Activated CD4-positive, alpha-beta T cell treated with anti-CD3 and anti-CD28 coated beads for 1 hour (primary cell): ENCODE results near the gene ESR2.
"Not testable (repeated sequence)": the region's sequence is repeated elsewhere in the genome, so short reads cannot be mapped to it uniquely, and the experiment has no call there.

Experiments
- DNase-seq: peaks from one replicate; pipeline ENCODE4 v3.0.0-alpha.2; 2020

ESR2 gene

GRCh38 chr14:64123241-64123822, 170.8 kb downstream of the ESR2 start:
- DNase-seq = no peak

GRCh38 chr14:64119980-64120379, 174.2 kb downstream of the ESR2 start:
- DNase-seq = no peak

DNA sequence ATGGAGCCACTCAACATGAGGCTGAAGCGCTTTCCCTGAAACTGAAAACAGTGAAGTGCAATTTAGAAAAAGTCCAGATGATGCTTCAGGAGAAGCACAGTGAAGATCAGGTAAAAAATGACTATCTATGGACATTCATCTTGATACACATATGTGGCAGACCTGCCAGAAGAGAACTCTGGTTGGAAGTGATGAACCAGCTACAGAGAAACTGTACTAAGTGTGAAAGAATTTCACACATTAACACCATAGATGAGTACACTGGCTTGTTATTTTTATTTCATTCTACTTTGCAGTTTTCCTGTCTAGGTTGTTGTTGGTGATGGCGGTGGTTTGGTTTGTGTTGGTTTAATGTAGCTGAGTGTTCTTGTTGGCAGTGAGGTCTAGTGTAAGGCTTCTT, 174.7 kb downstream of the ESR2 start:
- DNase-seq = no peak

DNA sequence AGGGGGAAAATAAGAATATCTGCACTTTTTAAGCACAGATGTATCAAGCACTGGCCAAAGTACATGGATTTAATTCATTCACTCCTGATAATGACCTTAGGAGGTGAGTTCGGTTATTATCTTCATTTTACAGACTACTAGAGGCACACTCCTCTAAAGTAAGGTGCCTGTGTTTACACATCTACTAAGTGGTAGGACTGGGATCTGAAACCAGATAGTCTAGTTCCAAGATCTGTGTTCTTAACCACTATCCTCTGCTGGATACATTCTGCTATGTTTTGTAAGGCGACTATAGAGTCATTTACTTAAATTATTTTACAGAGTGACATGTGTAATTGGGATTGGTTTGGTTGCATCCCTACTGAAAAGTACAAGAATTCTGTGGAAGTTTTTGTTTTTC, 175.3 kb downstream of the ESR2 start:
- no peak for DNase-seq

GRCh38 chr14:64118403-64118742, 175.8 kb downstream of the ESR2 start:
- DNase-seq = not testable (repeated sequence)

DNA sequence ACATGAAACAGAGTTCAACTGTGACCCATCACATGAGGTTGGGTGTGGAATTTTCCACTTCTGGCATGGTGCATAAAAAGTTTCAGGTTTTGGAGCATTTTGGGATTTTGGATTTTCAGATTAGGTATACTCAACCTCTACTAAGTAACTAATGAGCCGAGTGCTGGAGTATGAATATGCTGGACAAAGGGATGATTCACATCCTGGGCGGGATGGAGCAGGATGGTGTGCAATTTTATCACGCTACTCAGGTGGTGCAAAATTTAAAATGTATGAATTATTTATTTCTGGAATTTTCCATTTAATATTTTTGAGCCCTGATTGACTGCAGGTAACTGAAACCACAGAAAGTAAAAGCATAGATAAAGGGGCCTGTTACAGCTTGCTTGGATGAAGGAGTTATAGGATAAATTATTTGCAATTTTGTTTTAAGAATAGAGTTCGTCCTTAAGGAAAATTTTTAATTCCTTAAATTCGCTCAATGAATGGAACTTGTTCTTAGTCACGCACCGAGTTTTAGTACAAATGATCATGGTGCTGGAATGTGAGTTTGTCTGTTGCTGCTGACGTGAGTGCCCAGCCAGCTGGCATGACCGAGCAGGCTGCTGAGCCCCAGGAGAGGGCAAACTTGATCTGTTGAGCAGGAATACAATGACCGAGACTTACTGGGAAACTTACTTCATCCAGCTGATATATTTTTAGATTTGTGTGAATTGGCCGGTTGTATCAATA, 176.3 kb downstream of the ESR2 start:
- no peak for DNase-seq

- DNase-seq = no peak
These were observed 178.8 kb downstream of the ESR2 start for GRCh38 chr14:64115401-64115800.

- no peak for DNase-seq
These were observed 179.4 kb downstream of the ESR2 start for GRCh38 chr14:64114796-64115195.

DNA sequence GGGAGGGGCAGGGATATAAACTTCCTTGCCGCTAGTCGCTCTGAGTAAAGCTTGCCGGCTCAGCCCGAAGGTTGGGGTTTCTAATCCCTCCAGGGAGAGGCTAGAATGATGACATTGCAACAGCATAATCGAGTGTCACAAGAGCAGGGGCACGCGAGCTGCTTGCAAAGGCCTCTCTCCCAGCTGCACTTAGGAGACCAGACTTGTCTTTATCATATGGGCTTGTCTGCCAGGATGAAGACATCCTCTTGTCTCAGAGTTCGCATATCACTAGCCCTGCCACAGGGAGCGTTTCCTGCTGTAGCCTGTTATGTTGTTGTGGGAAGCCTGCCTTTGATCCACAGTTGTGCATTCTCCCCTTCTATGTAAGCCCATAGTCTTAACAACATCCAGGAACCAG, 180.0 kb downstream of the ESR2 start:
- DNase-seq = no peak

DNA sequence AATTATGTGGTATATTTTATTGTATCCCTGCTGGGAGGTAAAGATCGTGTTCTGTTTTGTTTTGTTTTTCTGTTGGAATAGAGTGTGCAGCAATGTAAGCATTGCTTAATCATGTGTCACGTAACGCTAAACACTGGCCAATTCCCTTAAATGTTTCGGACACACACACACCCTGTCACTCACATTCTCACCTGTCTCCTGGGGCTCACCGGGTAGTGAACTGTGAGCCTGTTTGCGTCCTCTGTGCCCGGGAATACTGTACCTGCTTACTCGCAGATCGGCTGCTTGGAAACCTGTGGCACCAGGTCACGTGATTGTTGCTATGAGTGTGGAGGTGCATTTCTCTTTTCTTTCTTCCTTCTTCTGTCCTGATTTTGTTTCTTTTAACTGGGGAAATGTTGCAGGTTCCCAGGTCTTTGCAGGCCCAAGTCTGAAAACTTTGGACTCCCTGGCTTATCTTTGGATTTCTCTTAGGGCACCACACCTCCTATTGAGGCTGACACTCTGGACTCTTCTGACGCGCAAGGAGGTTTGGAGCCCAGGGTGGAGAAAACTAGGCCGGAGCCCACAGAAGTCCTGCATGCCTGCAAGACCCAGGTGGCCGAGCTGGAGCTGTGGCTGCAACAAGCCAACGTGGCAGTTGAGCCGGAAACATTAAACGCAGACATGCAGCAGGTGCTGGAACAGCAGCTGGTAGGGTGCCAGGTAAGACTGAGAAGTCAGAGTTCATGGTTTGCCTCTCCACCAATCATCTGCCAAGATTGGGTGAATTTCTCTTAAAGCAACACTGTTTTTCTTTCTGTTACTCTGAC, 181.1 kb downstream of the ESR2 start:
- no peak for DNase-seq

GRCh38 chr14:64110802-64111201, 183.4 kb downstream of the ESR2 start:
- no peak for DNase-seq

DNA sequence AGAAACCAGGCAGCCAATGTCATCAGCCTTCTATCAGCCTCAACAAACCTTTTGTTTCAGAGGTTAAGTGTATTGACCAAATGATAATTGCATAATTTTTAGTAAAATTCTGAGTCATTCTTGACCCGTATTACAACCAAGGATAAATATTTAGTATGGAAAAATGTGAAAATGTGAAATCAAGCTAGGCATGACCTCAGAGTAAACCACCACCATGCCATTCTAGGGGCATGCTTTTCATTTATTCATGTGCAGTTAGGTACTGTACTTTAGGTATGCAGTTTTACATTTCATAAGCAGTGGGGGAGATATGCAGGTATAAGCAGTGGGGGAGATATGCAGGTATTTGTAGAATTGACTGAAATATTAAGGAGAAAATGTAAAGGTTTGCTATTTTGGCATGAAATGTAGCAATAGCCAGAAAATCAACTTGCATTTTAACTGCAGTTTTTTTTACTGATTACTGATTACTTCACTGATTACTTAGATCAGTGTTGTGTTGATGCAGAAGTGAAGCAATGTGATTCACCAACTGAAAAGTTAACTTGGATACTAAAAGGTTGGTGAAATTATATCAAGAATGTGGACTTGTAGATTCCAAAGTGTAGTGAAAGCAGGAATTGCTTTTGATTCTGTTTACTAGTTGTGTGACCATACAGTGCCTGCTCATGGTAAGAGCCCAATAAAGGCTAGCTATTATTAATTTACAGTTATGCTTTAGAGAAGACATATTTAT, 184.2 kb downstream of the ESR2 start:
- no peak for DNase-seq

- DNase-seq = no peak
These were observed 186.7 kb downstream of the ESR2 start for GRCh38 chr14:64107438-64107837.

DNA sequence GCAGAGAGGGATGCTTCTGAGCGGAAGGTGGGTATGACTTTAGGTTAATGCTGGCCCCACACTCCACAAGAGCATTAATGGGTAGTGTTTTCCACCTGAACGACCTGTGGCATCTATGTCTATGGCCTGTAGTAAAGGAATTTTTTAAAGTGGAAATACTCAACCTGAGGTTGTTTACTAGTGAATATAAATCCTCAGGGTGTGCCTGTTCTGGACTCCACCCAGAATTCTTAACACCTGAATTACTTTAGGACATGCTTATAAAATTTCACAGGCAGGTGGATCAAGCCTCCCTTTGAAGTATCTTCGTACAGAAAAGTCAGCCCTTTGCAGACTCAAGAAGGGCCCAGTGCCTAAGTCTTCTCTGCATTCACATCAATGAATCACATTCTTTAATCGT, 196.1 kb downstream of the ESR2 start:
- DNase-seq = no peak

DNA sequence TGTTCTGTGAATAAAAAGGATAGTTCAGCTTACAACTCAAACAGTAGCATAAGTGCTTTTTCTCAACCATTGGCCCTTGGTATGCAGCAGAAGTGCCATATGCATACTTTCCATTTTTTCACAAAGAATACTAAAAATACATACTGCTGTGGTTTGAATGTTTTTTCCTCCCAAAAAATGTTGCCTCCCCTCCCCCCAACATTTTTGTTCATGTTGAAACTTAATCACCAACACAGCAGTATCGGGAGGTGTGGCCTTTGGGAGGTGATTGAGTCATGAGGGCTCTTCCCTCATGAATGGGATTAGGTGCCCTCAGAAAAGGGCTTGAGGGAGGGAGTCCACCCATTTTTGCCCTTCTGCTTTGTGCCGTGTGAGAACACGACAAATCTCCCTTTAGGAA, 198.6 kb downstream of the ESR2 start:
- no peak for DNase-seq

GRCh38 chr14:64092940-64093339, 201.2 kb downstream of the ESR2 start:
- DNase-seq = no peak

- DNase-seq = no peak
These were observed 201.8 kb downstream of the ESR2 start for GRCh38 chr14:64092338-64092737.

DNA sequence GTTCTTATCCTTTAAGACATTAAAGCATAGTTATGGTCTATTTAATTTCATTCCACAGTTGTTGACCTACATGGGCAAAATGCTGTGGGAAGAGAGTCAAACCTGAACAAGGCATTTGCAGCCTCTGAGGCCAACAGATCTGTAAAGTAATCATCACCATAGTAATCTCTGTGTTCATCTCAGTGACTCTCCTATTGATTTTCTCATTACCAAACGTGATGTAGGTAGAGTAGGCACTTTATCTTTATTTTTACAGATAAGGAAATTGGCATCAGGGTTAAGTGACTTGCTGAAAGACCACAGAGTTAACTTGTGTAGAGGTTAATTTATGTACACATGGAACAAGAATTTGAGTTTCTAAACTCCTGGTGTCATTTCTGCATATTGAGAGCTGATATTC, 203.0 kb downstream of the ESR2 start:
- DNase-seq = no peak

- no peak for DNase-seq
These were observed 204.3 kb downstream of the ESR2 start for GRCh38 chr14:64089920-64090319.

GRCh38 chr14:64088647-64088964, 205.6 kb downstream of the ESR2 start:
- no peak for DNase-seq

DNA sequence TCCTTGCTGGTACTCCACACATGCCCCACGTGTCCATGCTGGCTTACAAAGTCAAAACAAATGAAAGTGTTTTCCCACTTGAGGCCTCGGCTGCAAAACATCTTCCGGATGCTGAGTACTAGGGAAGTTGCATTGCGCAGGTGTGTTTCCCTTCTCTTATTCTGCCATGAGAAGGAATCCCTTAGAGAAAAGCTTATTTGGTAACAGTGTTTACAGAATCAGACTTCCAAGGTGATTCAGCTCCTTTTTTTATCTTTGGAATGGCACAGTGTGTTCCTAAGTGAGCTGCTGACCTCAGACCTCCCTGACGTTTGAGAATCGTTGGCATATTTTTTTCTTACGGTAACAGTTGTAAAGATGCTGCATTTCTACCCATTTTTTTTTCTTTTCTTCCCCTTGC, 211.3 kb downstream of the ESR2 start:
- no peak for DNase-seq

DNA sequence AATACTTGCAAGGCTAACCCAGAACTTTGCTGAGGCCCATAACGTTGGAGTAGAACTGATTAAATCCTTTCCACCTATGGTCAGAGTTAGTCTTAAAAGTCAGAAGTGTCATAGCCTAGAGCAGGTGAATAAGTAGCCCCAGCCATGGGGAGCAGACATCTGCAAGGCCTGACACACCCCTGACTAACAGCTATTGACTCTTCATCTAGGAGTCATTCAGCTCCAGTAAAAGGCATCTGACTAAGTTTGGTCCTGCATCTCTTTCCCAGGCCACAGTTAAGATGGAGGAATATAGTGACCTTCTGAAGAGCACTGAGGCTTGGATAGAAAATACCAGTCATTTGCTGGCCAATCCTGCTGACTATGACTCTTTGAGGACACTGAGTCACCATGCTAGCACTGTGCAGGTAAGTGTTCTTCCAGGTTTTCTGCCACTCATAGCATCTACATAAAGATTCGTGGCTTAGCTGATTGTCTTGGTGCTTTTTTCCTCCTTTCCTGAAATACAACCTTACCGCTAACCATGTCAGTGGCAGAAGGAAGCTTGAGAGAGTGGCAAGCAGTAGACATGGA, 212.9 kb downstream of the ESR2 start:
- DNase-seq = no peak

DNA sequence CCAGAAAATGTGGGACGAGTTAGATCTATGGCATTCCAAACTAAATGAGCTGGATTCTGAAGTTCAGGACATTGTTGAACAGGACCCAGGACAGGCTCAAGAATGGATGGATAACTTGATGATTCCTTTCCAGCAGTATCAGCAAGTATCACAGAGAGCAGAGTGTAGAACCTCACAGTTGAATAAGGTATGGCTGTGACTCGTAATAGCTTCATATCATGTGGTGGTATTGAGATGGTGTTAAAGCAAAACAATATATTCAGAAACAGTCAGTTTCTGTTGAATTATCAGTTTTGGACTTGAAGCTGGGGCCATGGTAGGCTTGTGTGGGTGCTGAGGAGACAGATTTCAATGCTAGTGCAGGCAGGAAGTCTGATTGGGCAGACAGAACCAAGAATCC, 213.7 kb downstream of the ESR2 start:
- no peak for DNase-seq
